Measurements from ENCODE around the gene KIFC1.

GRCh38 chr6:33443619-33444504, 52.2 kb downstream of the KIFC1 start:
- TF ChIP-seq MEF2A (IDR thresholded peaks at IDR 0.05; ENCODE audit: borderline replicate concordance, low read depth): no peak
- TF ChIP-seq EP300 (IDR thresholded peaks at IDR 0.05; ENCODE audit: borderline replicate concordance in 1 of 2, low read depth in 1 of 2, low read length in 1 of 2): no peak
- no peak for TF ChIP-seq GABPA (IDR thresholded peaks at IDR 0.05; ENCODE audit: low read depth)
- no peak for TF ChIP-seq EZH2phosphoT487 (IDR thresholded peaks at IDR 0.05; ENCODE audit: borderline replicate concordance, low read depth)
- no peak for TF ChIP-seq CTCF (IDR thresholded peaks at IDR 0.05)
- TF ChIP-seq TAF1 (IDR thresholded peaks at IDR 0.05; ENCODE audit: borderline replicate concordance, low read depth, low read length): no peak
- no peak for TF ChIP-seq MXI1 (IDR thresholded peaks at IDR 0.05; ENCODE audit: low read depth, low read length)
- TF ChIP-seq CHD2 (IDR thresholded peaks at IDR 0.05; ENCODE audit: low read length, partially characterized antibody): no peak
- no peak for TF ChIP-seq ZBTB33 (IDR thresholded peaks at IDR 0.05; ENCODE audit: borderline replicate concordance, low read depth)
- no peak for TF ChIP-seq POLR2AphosphoS5 (IDR thresholded peaks at IDR 0.05; ENCODE audit: low read depth, low read length)
- TF ChIP-seq NRF1 (IDR thresholded peaks at IDR 0.05; ENCODE audit: low read depth, low read length): no peak
- TF ChIP-seq YY1 (IDR thresholded peaks at IDR 0.05; ENCODE audit: low read depth): no peak

All from SK-N-SH (cell line).